ENCODE results near the gene SLC12A6. TPM values are rescaled to one million over a fixed set of nuclear protein-coding genes. Genes with fewer than 3 reads are reported as not detected.
"Not testable (repeated sequence)": the region's sequence is repeated elsewhere in the genome, so short reads cannot be mapped to it uniquely, and the experiment has no call there.

Gene SLC12A6
- total RNA-seq, 2 donors from 2014 or later = 16.0 to 19.6 TPM

- no peak for ATAC-seq
- intact Hi-C loops (cut with DNase I) = no loop called here
- DNase-seq = no peak
These were observed 104.0 kb downstream of the SLC12A6 start for GRCh38 chr15:34233614-34234013.

GRCh38 chr15:34223904-34224596, 113.5 kb downstream of the SLC12A6 start:
- intact Hi-C loops (cut with DNase I) = loop anchor here in 1 of 2 donors (5.0 kb wide), 1 partner anchor 122 kb away; the partner anchor contains the start of genes EMC7 and PGBD4
- peak; percentile 19 to 23 for ATAC-seq
- DNase-seq = no peak

- ATAC-seq (no peak), DNase-seq (no peak)
- intact Hi-C loops (cut with DNase I) = no loop called here
These were observed 119.9 kb downstream of the SLC12A6 start for GRCh38 chr15:34217587-34218225.

GRCh38 chr15:34216527-34217270, 120.9 kb downstream of the SLC12A6 start:
- intact Hi-C loops (cut with DNase I) = no loop called here
- ATAC-seq (no peak), DNase-seq (no peak)

- ATAC-seq (no peak), DNase-seq (no peak)
- intact Hi-C loops (cut with DNase I) = loop anchor here (5.0 kb wide), 3 partner anchors 102 to 152 kb away; no protein-coding TSS in a partner anchor
These were observed 123.4 kb downstream of the SLC12A6 start for GRCh38 chr15:34214135-34214534.

- intact Hi-C loops (cut with DNase I) = loop anchor here (5.0 kb wide), 3 partner anchors 101 to 151 kb away; no protein-coding TSS in a partner anchor
- ATAC-seq (no peak), DNase-seq (no peak)
These were observed 123.9 kb downstream of the SLC12A6 start for GRCh38 chr15:34213690-34214089.

GRCh38 chr15:34209421-34210282, 127.9 kb downstream of the SLC12A6 start, which contains the start of gene KATNBL1:
Gene KATNBL1, minus strand, starts transcription at chr15:34210096. Its CDS starts 46,420 bp downstream, at chr15:34163676.
- intact Hi-C loops (cut with DNase I) = loop anchor here (1.0 to 5.0 kb wide), 4 partner anchors 97 to 147 kb away; no protein-coding TSS in a partner anchor
- peak; percentile 99 to 100 for ATAC-seq
- DNase-seq = peak; percentile 98

GRCh38 chr15:34206011-34206410, 131.6 kb downstream of the SLC12A6 start:
- intact Hi-C loops (cut with DNase I) = no loop called here
- ATAC-seq (no peak), DNase-seq (no peak)

GRCh38 chr15:34203936-34204335, 133.6 kb downstream of the SLC12A6 start:
- no peak for DNase-seq
- ATAC-seq = no peak
- intact Hi-C loops (cut with DNase I) = no loop called here

- DNase-seq (no peak), ATAC-seq (no peak)
- intact Hi-C loops (cut with DNase I) = no loop called here
These were observed 134.3 kb downstream of the SLC12A6 start for GRCh38 chr15:34203305-34203704.

- DNase-seq; intact Hi-C loops (cut with DNase I); ATAC-seq: not testable (repeated sequence)
These were observed 144.3 kb downstream of the SLC12A6 start for GRCh38 chr15:34193272-34193671.

- no peak for DNase-seq
- intact Hi-C loops (cut with DNase I) = no loop called here
- ATAC-seq = no peak
These were observed 148.9 kb downstream of the SLC12A6 start for GRCh38 chr15:34188711-34189110.

- intact Hi-C loops (cut with DNase I) = no loop called here
- ATAC-seq (no peak), DNase-seq (no peak)
These were observed 151.9 kb downstream of the SLC12A6 start for GRCh38 chr15:34185666-34186065.

GRCh38 chr15:34182942-34183341, 154.6 kb downstream of the SLC12A6 start:
- DNase-seq (no peak), ATAC-seq (no peak)
- intact Hi-C loops (cut with DNase I) = no loop called here

Small RNAs within 50 kb of the gene (microRNA-seq; reads per million reads assigned to microRNA genes)
- gene MIR1233-1 = 0 reads per million in 2 donors

Other genes starting within 250 kb of the SLC12A6 start
- 10 to 100 TPM; 63.9 to 88.7 TPM for gene EMC7, start 235.9 kb downstream of the SLC12A6 start, total RNA-seq
- gene PGBD4, start 235.7 kb downstream of the SLC12A6 start, total RNA-seq = 1 to 10 TPM; 1.9 to 2.2 TPM
- gene KATNBL1, start 127.7 kb downstream of the SLC12A6 start, total RNA-seq = 10 to 100 TPM; 18.9 to 24.8 TPM
- 10 to 100 TPM; 76.1 to 83.5 TPM for gene EMC4, start 112.8 kb downstream of the SLC12A6 start, total RNA-seq
- 100 to 1,000 TPM; 109 to 117 TPM for gene NOP10, start 5.4 kb upstream of the SLC12A6 start, total RNA-seq
- gene NUTM1, start 5.5 kb upstream of the SLC12A6 start, total RNA-seq = not detected
- 10 to 100 TPM; 31.3 to 43.7 TPM for gene LPCAT4, start 29.4 kb upstream of the SLC12A6 start, total RNA-seq
- gene GOLGA8A, start 100.0 kb upstream of the SLC12A6 start, total RNA-seq = 10 to 100 TPM; 21.8 to 23.2 TPM
- 10 to 100 TPM; 14.5 to 32.4 TPM for gene GOLGA8B, start 245.9 kb upstream of the SLC12A6 start, total RNA-seq

Data from left cardiac atrium (tissue), 4 donors.